Osteocyte (in vitro differentiated cells): Measurements from ENCODE around the gene LMF2. TPM values are rescaled to one million over a fixed set of nuclear protein-coding genes. Genes with fewer than 3 reads are reported as not detected.

Experiments used
- DNase-seq: peaks from one replicate; pipeline ENCODE4 v3.0.0; 2021; ENCODE audit warnings: mixed read lengths; ENCODE audit not compliant: unreplicated experiment; ENCODE audit errors: extremely low spot score
- H3K27ac Mint-ChIP-seq: one replicate; pipeline ENCODE4 v1.8.0; 2021; ENCODE audit warnings: mild to moderate bottlenecking, mixed read lengths; ENCODE audit not compliant: unreplicated experiment
- H3K27me3 Mint-ChIP-seq: one replicate; pipeline ENCODE4 v1.8.0; 2021; ENCODE audit warnings: mixed read lengths; ENCODE audit not compliant: unreplicated experiment
- H3K36me3 Mint-ChIP-seq: one replicate; pipeline ENCODE4 v1.8.0; 2021; ENCODE audit warnings: mixed read lengths; ENCODE audit not compliant: unreplicated experiment
- H3K4me1 Mint-ChIP-seq: one replicate; pipeline ENCODE4 v1.8.0; 2021; ENCODE audit warnings: mixed read lengths; ENCODE audit not compliant: unreplicated experiment
- H3K4me3 Mint-ChIP-seq: one replicate; pipeline ENCODE4 v1.8.0; 2021; ENCODE audit warnings: mild to moderate bottlenecking, moderate library complexity, mixed read lengths; ENCODE audit not compliant: unreplicated experiment
- H3K9me3 Mint-ChIP-seq: one replicate; pipeline ENCODE4 v1.8.0; 2021; ENCODE audit warnings: mixed read lengths; ENCODE audit not compliant: unreplicated experiment
- total RNA-seq: library from RNA; stranded (reverse); gene quantifications from 2 replicates; pipeline ENCODE4 v1.2.1, GENCODE V29; 2021
- TF ChIP-seq, protein P1 (sequence below): fragments of 200-600 bp; sonication (generic); IDR thresholded peaks from 2 replicates; pipeline ENCODE4 v1.5.0; 2021; ENCODE audit warnings: antibody characterized with exemption, mild to moderate bottlenecking, moderate library complexity

LMF2 gene
- total RNA-seq, 1 donor from 2014 or later: 107 TPM

DNA sequence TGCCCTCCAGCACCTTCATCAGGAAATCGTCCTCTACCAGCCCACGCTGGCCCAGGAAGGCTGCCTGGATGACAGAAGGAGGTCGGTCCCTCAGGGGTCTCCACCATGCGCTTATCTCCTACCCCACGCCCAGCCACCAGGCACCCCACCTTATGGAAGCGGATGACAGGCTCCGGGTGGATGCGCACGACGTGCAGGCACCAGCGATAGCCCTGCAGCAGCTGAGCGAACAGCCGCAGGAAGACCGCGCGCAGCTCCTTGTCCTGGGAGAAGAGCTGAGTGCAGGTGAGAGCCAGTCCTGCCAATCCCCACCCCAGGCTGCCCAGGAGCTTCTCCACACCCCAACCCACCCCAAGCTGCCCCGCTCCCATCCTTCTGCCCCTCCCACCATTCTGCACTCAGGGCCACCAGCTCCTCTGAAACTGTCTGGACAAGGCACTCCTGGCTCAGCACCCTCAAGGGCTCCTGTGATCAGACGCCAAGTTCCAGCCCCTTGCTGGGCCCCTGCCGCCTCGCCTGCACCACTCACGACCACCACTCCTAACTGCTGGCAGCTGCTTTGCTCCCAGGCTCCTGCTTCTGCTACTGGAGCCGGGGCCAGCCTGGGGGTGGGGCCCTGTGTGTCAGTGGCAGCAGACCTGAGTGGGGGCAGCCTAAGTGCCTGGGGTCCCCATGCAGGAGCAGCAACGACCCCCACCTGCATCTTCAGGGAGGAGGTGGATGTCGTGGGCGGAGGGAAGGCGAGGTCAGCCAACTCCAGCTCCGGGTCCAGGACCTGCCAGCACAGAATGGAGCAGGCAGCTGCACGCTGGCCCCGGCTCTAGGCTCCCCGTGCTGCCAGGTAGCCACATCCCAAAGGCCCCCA is 42.2 kb downstream of the LMF2 start:
- no peak for DNase-seq
- no peaks in the 10 kb centered on the region for H3K27me3 Mint-ChIP-seq
- no peak overlapping the region for H3K4me3 Mint-ChIP-seq
- TF ChIP-seq, protein P1, sequence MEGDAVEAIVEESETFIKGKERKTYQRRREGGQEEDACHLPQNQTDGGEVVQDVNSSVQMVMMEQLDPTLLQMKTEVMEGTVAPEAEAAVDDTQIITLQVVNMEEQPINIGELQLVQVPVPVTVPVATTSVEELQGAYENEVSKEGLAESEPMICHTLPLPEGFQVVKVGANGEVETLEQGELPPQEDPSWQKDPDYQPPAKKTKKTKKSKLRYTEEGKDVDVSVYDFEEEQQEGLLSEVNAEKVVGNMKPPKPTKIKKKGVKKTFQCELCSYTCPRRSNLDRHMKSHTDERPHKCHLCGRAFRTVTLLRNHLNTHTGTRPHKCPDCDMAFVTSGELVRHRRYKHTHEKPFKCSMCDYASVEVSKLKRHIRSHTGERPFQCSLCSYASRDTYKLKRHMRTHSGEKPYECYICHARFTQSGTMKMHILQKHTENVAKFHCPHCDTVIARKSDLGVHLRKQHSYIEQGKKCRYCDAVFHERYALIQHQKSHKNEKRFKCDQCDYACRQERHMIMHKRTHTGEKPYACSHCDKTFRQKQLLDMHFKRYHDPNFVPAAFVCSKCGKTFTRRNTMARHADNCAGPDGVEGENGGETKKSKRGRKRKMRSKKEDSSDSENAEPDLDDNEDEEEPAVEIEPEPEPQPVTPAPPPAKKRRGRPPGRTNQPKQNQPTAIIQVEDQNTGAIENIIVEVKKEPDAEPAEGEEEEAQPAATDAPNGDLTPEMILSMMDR: no peak
- no peak overlapping the region for H3K27ac Mint-ChIP-seq
- peaks cover 28% of the 10 kb centered on the region for H3K36me3 Mint-ChIP-seq
- no peaks in the 10 kb centered on the region for H3K9me3 Mint-ChIP-seq
- peaks cover 3% of the 10 kb centered on the region for H3K4me1 Mint-ChIP-seq

DNA sequence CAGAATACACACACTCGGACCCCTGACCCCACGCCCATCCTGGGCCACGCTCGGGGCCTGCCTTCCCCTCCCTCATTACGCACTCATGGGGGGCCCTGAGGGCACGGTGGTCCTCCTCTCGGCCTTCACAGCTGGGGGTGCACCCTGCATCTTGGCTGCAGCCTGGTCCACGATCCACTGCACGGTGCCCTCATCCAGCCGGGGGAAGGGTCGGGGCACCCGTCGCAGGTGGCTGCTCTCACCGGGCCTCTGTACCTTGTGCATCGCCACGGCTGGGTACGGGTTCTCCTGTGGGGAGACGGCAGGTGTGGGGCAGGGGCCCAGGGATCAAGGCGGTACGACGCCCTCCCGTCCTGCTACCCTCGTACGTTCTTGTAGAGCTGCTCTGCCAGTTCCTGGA is 43.1 kb downstream of the LMF2 start:
- no peaks in the 10 kb centered on the region for H3K27me3 Mint-ChIP-seq
- TF ChIP-seq, protein P1: no peak
- DNase-seq: no peak
- H3K27ac Mint-ChIP-seq: no peak overlapping the region
- H3K9me3 Mint-ChIP-seq: no peaks in the 10 kb centered on the region
- H3K36me3 Mint-ChIP-seq: peaks cover 28% of the 10 kb centered on the region
- H3K4me3 Mint-ChIP-seq: no peak overlapping the region
- no peaks in the 10 kb centered on the region for H3K4me1 Mint-ChIP-seq

DNA sequence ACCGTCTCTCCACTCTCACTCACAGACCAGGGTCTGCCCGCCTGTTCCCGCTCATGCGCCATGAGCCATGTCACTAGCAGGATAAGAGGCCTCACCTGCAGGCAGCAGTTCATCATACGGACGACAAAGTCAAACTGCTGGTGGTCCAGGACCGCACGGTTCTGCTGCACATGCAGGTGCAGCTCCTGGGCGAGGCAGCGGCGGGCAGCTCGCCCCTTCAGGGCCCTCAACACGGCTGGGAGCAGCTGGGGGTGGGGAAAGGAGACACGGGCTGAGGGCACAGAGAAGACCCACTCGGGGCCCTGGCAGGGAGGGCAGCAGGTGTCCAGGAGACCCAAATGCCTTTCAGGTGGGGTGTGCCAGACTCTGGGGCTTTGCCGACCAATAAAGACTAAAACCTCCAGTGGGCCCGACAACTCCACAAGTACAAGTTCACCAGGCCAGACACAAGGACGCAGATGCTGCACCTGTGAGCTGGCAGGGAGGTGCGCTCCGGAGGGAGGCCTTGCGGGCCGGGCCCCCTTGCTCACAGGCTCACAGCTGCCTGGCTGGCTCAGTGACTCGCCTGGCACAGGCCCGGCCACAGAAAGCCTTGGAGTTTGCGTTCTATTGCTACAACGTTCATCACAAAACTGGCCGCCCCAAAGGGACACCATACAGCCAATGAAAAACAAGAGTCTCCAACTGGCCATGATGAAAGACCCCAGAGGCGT is 44.2 kb downstream of the LMF2 start:
- H3K27ac Mint-ChIP-seq: no peak overlapping the region
- no peak for DNase-seq
- H3K4me3 Mint-ChIP-seq: no peak overlapping the region
- H3K36me3 Mint-ChIP-seq: peaks cover 30% of the 10 kb centered on the region
- H3K4me1 Mint-ChIP-seq: no peaks in the 10 kb centered on the region
- TF ChIP-seq, protein P1: no peak
- no peaks in the 10 kb centered on the region for H3K9me3 Mint-ChIP-seq
- H3K27me3 Mint-ChIP-seq: no peaks in the 10 kb centered on the region

DNA sequence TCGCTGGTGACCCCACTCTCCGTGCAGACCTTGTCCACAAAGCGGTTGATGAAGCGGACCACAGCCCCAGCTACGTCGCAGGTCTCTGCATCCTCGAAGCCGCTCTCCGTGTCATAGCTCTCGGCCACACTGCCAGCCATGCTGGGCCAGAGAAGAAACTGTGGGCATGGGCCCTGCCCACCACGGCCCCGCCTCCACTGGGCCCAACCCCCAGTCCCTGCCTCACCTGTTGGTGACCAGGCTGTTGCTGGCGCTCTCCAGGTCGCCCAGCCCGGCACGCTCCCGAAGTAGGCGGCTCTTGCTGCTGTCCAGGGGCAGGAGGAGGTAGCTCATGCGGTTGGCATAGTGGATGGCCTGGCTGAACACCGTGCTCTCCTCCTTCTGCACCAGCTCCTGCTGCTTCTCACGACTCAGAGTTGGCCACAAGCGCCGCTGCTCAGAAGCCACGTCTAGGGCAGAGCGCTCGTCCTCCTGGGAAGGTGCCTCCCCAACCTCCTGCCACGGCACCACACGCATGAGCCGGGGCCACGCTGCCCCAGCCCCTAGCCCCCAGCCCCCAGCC is 45.4 kb downstream of the LMF2 start:
- no peak for DNase-seq
- Mint-ChIP-seq H3K9me3 (no peaks in the 10 kb centered on the region), H3K27me3 (no peaks in the 10 kb centered on the region), H3K4me1 (no peaks in the 10 kb centered on the region), H3K27ac (no peak overlapping the region), H3K36me3 (peaks cover 36% of the 10 kb centered on the region), H3K4me3 (no peak overlapping the region)
- TF ChIP-seq, protein P1: no peak

DNA sequence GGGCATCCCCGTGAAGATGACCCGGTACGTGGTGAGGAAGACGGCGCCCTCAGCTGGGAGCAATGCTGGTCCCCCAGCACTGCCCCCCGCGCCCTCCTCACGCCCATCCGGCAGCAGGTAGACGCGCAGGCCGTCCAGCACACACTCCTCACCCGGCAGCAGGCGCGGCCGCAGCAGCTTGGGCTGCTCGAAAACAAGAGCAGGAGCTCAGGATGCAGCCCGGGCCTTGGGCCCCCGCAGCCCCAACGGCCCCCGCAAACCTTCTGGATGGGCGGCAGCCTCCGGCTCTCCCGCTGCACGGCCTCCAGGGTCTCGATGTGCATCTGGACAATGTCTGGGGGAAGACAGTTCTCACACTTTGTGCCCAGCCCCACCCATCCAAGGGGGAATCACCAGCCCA is 46.0 kb downstream of the LMF2 start:
- H3K9me3 Mint-ChIP-seq: no peaks in the 10 kb centered on the region
- DNase-seq: no peak
- H3K4me3 Mint-ChIP-seq: no peak overlapping the region
- TF ChIP-seq, protein P1: no peak
- H3K4me1 Mint-ChIP-seq: no peaks in the 10 kb centered on the region
- peaks cover 36% of the 10 kb centered on the region for H3K36me3 Mint-ChIP-seq
- no peak overlapping the region for H3K27ac Mint-ChIP-seq
- H3K27me3 Mint-ChIP-seq: no peaks in the 10 kb centered on the region
